Measurements from ENCODE around the gene TTC12.

Gene TTC12

GRCh38 chr11:113314065-113314388, 356 bp upstream of the TTC12 start:
- peak overlapping the region; percentile 42 for H3K4me3 ChIP-seq (ENCODE audit: low read depth, low read length)
- TF ChIP-seq, protein P1, sequence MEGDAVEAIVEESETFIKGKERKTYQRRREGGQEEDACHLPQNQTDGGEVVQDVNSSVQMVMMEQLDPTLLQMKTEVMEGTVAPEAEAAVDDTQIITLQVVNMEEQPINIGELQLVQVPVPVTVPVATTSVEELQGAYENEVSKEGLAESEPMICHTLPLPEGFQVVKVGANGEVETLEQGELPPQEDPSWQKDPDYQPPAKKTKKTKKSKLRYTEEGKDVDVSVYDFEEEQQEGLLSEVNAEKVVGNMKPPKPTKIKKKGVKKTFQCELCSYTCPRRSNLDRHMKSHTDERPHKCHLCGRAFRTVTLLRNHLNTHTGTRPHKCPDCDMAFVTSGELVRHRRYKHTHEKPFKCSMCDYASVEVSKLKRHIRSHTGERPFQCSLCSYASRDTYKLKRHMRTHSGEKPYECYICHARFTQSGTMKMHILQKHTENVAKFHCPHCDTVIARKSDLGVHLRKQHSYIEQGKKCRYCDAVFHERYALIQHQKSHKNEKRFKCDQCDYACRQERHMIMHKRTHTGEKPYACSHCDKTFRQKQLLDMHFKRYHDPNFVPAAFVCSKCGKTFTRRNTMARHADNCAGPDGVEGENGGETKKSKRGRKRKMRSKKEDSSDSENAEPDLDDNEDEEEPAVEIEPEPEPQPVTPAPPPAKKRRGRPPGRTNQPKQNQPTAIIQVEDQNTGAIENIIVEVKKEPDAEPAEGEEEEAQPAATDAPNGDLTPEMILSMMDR (IDR thresholded peaks at IDR 0.05; ENCODE audit: low read depth, low read length) = no peak
- TF ChIP-seq MYC (IDR thresholded peaks at IDR 0.05; ENCODE audit: low read depth, low read length) (no peak), POLR2A (IDR thresholded peaks at IDR 0.05; ENCODE audit: extremely low read depth, insufficient read length) (no peak)
- no peak for DNase-seq (ENCODE audit: low read depth)

- TF ChIP-seq MYC (IDR thresholded peaks at IDR 0.05; ENCODE audit: low read depth, low read length) = no peak
- no peak for TF ChIP-seq POLR2A (IDR thresholded peaks at IDR 0.05; ENCODE audit: extremely low read depth, insufficient read length)
- TF ChIP-seq, protein P1 (IDR thresholded peaks at IDR 0.05; ENCODE audit: low read depth, low read length) = no peak
- TF ChIP-seq, protein P2, sequence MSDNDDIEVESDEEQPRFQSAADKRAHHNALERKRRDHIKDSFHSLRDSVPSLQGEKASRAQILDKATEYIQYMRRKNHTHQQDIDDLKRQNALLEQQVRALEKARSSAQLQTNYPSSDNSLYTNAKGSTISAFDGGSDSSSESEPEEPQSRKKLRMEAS (IDR thresholded peaks at IDR 0.05; ENCODE audit: low read depth, low read length) = no peak
- no peak overlapping the region for H3K4me3 ChIP-seq (ENCODE audit: low read depth, low read length)
- no peak for DNase-seq (ENCODE audit: low read depth)
Measured at GRCh38 chr11:113315811-113316210, 1.4 kb downstream of the TTC12 start.

- no peak for DNase-seq (ENCODE audit: low read depth)
- no peak for TF ChIP-seq POLR2A (IDR thresholded peaks at IDR 0.05; ENCODE audit: extremely low read depth, insufficient read length)
- TF ChIP-seq, protein P1 (IDR thresholded peaks at IDR 0.05; ENCODE audit: low read depth, low read length) = no peak
- no peak overlapping the region for H3K4me3 ChIP-seq (ENCODE audit: low read depth, low read length)
Measured at GRCh38 chr11:113316256-113316655, 1.9 kb downstream of the TTC12 start.

DNA sequence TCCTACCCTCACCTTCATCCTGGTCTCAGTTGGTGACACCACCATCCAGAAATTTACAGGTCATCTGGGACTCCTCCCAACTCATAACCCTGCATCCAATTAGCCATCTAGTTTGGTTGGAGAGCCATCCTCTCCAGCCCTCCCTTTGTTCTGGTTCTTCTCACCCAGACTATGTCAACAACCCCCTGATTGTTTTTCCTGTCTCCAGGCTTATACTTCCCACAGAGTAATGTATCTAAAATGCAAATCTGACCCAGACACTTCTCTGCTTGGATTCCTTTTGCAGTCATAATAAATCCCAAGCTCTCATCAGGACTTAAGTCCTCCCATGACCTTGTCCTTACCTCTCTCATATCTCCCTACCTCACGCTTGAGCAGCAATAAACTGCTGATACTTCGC, 3.0 kb downstream of the TTC12 start:
- TF ChIP-seq POLR2A (IDR thresholded peaks at IDR 0.05; ENCODE audit: extremely low read depth, insufficient read length) = no peak
- no peak for TF ChIP-seq MYC (IDR thresholded peaks at IDR 0.05; ENCODE audit: low read depth, low read length)
- TF ChIP-seq, protein P1 (IDR thresholded peaks at IDR 0.05; ENCODE audit: low read depth, low read length) = no peak
- TF ChIP-seq, protein P2 (IDR thresholded peaks at IDR 0.05; ENCODE audit: low read depth, low read length) = no peak
- no peak overlapping the region for H3K4me3 ChIP-seq (ENCODE audit: low read depth, low read length)
- DNase-seq (ENCODE audit: low read depth) = no peak

GRCh38 chr11:113319085-113319484, 4.7 kb downstream of the TTC12 start:
- TF ChIP-seq POLR2A (IDR thresholded peaks at IDR 0.05; ENCODE audit: extremely low read depth, insufficient read length) = no peak
- TF ChIP-seq, protein P2 (IDR thresholded peaks at IDR 0.05; ENCODE audit: low read depth, low read length) = no peak
- TF ChIP-seq, protein P1 (IDR thresholded peaks at IDR 0.05; ENCODE audit: low read depth, low read length) = no peak
- TF ChIP-seq MYC (IDR thresholded peaks at IDR 0.05; ENCODE audit: low read depth, low read length) = no peak
- no peak overlapping the region for H3K4me3 ChIP-seq (ENCODE audit: low read depth, low read length)
- DNase-seq (ENCODE audit: low read depth) = no peak

DNA sequence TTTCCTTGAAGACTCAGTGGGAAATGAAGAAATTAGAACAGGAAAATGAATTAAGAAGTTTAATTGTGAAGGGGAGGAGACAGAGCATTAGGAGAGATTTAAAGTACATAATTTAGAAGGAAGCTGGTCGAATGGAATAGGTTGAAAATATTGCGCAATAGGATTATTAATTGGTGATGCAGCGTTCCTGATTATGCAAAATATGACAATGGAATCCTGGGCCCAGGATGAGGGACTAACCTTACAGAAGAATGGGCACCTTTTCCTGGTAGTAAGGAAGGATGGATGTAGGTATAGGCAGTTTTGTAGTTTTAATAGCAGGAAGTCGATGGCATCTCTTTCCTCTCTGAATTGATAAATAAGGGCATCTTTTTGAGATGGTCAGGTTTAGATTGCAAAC, 7.8 kb downstream of the TTC12 start:
- TF ChIP-seq, protein P1 (IDR thresholded peaks at IDR 0.05; ENCODE audit: low read depth, low read length) = no peak
- TF ChIP-seq MYC (IDR thresholded peaks at IDR 0.05; ENCODE audit: low read depth, low read length) = no peak
- TF ChIP-seq, protein P2 (IDR thresholded peaks at IDR 0.05; ENCODE audit: low read depth, low read length) = no peak
- TF ChIP-seq POLR2A (IDR thresholded peaks at IDR 0.05; ENCODE audit: extremely low read depth, insufficient read length) = no peak
- no peak overlapping the region for H3K4me3 ChIP-seq (ENCODE audit: low read depth, low read length)
- no peak for DNase-seq (ENCODE audit: low read depth)
